ENCODE measurements around the gene ZBTB21. TPM values are rescaled to one million over a fixed set of nuclear protein-coding genes. Genes with fewer than 3 reads are reported as not detected.

ZBTB21 gene
- total RNA-seq (2014; rRNA removed; shearing (Covaris generic)) (11.0 and 13.6 TPM in 2 replicates), polyA plus RNA-seq (2016; fragmentation: Nextera tagmentation; extraction: Ambion mirVana) (8.7 and 10.0 TPM in 2 replicates)
- long read RNA-seq, full-length matches to known transcripts, result 1 of 1 reads
- long read RNA-seq, partial matches to known transcripts, result 0 of 1 reads
- long read RNA-seq, other reads (novel, unspliced or antisense), result 0 of 1 reads

DNA sequence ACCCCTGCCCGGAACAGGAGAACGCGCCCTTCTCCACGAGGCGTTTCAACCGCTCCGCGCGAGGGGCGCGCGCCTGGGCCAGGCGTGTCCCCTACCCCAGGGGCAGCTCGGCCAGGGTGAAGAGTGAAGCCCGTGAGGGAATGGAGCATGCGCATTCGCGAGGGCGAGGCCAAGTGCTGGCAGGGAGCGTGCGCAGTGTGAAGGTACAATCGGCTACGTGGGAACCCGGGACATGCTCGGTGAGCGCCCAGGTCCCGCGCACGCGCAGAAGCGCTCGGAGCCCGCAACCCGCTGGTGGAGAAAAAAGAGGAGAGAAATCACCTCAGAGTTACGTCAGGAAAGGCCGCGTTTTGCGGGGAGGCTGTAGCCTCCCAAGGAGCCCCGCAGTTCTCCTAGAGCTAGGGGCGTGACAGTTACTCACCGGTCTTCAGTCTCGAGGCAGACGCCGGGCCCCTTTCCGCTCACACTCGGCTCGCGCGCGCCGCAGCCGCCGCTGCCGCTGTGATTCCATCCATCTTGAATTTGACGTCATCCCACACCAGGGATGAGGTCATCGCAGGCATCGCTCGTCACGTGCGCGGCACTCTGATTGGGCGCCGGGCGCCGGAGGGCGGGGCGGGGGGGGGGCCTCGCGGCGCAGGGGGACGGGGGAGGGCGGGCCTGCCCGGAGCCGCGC, at the start of gene ZBTB21:
TSS of gene ZBTB21 (minus strand) at position 530 of the 676 bp plus-strand sequence. CDS start 16,265 bp downstream, outside the sequence.
- TF ChIP-seq ZNF114 (CRISPR knock-in tag; IDR thresholded peaks at IDR 0.05), result no peak
- TF ChIP-seq, protein P1, sequence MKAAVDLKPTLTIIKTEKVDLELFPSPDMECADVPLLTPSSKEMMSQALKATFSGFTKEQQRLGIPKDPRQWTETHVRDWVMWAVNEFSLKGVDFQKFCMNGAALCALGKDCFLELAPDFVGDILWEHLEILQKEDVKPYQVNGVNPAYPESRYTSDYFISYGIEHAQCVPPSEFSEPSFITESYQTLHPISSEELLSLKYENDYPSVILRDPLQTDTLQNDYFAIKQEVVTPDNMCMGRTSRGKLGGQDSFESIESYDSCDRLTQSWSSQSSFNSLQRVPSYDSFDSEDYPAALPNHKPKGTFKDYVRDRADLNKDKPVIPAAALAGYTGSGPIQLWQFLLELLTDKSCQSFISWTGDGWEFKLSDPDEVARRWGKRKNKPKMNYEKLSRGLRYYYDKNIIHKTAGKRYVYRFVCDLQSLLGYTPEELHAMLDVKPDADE (IDR thresholded peaks at IDR 0.05), result 0 out of 2 replicates have a peak, but pooled peaks have one; percentile 5
- no peak for TF ChIP-seq ZNF462 (CRISPR knock-in tag; IDR thresholded peaks at IDR 0.05)
- TF ChIP-seq EZH2phosphoT487 (IDR thresholded peaks at IDR 0.05; ENCODE audit: unreplicated experiment), result no peak
- TF ChIP-seq STAT1 (IDR thresholded peaks at IDR 0.05; ENCODE audit: unreplicated experiment), result no peak
- TF ChIP-seq, protein P2, sequence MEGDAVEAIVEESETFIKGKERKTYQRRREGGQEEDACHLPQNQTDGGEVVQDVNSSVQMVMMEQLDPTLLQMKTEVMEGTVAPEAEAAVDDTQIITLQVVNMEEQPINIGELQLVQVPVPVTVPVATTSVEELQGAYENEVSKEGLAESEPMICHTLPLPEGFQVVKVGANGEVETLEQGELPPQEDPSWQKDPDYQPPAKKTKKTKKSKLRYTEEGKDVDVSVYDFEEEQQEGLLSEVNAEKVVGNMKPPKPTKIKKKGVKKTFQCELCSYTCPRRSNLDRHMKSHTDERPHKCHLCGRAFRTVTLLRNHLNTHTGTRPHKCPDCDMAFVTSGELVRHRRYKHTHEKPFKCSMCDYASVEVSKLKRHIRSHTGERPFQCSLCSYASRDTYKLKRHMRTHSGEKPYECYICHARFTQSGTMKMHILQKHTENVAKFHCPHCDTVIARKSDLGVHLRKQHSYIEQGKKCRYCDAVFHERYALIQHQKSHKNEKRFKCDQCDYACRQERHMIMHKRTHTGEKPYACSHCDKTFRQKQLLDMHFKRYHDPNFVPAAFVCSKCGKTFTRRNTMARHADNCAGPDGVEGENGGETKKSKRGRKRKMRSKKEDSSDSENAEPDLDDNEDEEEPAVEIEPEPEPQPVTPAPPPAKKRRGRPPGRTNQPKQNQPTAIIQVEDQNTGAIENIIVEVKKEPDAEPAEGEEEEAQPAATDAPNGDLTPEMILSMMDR (conservative IDR thresholded peaks at IDR 0.05; ENCODE audit: low read depth in 2 of 2), result no peak
- TF ChIP-seq NANOG (IDR thresholded peaks at IDR 0.05; ENCODE audit: borderline replicate concordance), result no peak
- no peak for TF ChIP-seq EZH2 (IDR thresholded peaks at IDR 0.05; ENCODE audit: low read depth, unreplicated experiment)
- peak; percentile 99 for TF ChIP-seq CREB1 (CRISPR knock-in tag; IDR thresholded peaks at IDR 0.05; ENCODE audit: low read depth)
- peak; percentile 80 for TF ChIP-seq POLR2AphosphoS5 (IDR thresholded peaks at IDR 0.05; ENCODE audit: low read depth)
- TF ChIP-seq REST (IDR thresholded peaks at IDR 0.05; ENCODE audit: unreplicated experiment), result no peak
- TF ChIP-seq JUNB (IDR thresholded peaks at IDR 0.05; ENCODE audit: unreplicated experiment), result no peak
- peak within 1 kb of the TSS; percentile 95 for H3K4me3 Mint-ChIP-seq
- Histone ChIP-seq H3K4me1 (ENCODE audit: insufficient read depth) (peaks cover 10% of the 10 kb centered on the region; the same call in 1 of the 2 replicates), H3K4me3 (peak within 1 kb of the TSS; percentile 82), H3K27ac (ENCODE audit: low read depth) (peak within 1 kb of the TSS; percentile 72; the same call in 1 of the 2 replicates), H3K4me2 (peak within 1 kb of the TSS; percentile 93), H3K9me2 (ENCODE audit: insufficient read depth) (no peaks in the 10 kb centered on the region), H2AFZ (peak within 1 kb of the TSS; percentile 92; the same call in 1 of the 2 replicates), H4K20me1 (replicated peaks; ENCODE audit: insufficient read depth) (no peaks in the 10 kb centered on the region; the same call in none of the 2 replicates), H3K27me3 (ENCODE audit: insufficient read depth) (peaks cover 30% of the 10 kb centered on the region), H3K79me2 (replicated peaks; ENCODE audit: insufficient read depth) (peaks cover 40% of the 10 kb centered on the region), H3K36me3 (ENCODE audit: insufficient read depth) (no peaks in the 10 kb centered on the region), H3F3A (replicated peaks; ENCODE audit: low read depth) (peaks cover 2% of the 10 kb centered on the region; the same call in 1 of the 2 replicates)
- DNase-seq (ENCODE audit: low spot score) (peak; percentile 97), ATAC-seq (peak; percentile 82)
- H3K36me3 Mint-ChIP-seq (ENCODE audit: low read depth), result peaks cover 14% of the 10 kb centered on the region
- H3K4me1 Mint-ChIP-seq, result peaks cover 13% of the 10 kb centered on the region
- peak within 1 kb of the TSS; percentile 100 for H3K27ac Mint-ChIP-seq
- peaks cover 31% of the 10 kb centered on the region for H3K27me3 Mint-ChIP-seq (ENCODE audit: insufficient read depth, low read depth, poor library complexity)
- no peaks in the 10 kb centered on the region for H3K9me3 Mint-ChIP-seq
